SK-N-SH (cell line): ENCODE results near the gene FGF5. TPM values are rescaled to one million over a fixed set of nuclear protein-coding genes. Genes with fewer than 3 reads are reported as not detected.

Source experiments
- CTCF ChIA-PET: fragments of 300-600, 350-600 bp; formaldehyde crosslinking; extraction: SDS; loops from one replicate; lab custom pipeline; 2021; lab: Yijun Ruan, JAX
- POLR2A ChIA-PET: fragments of 350-600 bp; sonication (Branson Sonifier 250); formaldehyde crosslinking; extraction: SDS; loops from one replicate; lab custom pipeline; 2020; ENCODE audit warnings: antibody characterized with exemption, inconsistent platforms; lab: Yijun Ruan, JAX
- DNase-seq: peaks from one replicate; pipeline ENCODE4 v3.0.0; 2012
- H2AFZ ChIP-seq: fragments of 200-600 bp; sonication (generic); 2 replicates; pipeline ENCODE4 v1.8.1; 2016; ENCODE audit warnings: antibody characterized with exemption, mild to moderate bottlenecking, low read depth
- H3F3A ChIP-seq: fragments of 200-600 bp; sonication (generic); replicated peaks from 2 replicates; pipeline ENCODE3; 2016; ENCODE audit warnings: antibody characterized with exemption, mild to moderate bottlenecking; ENCODE audit not compliant: insufficient read depth
- H3K27ac ChIP-seq, 2 experiments: fragments of 200-500 bp in 1 of 2; fragments of 200-600 bp in 1 of 2; sonication (Bioruptor generic) in 1 of 2; sonication (generic), shearing (Covaris generic) in 1 of 2; 2 replicates each; pipeline versions ENCODE4 v1.5.1 to v1.6.1; 2014 to 2016; ENCODE audit warnings: low read depth in 2 of 2, inconsistent platforms in 1 of 2, low read length in 1 of 2, mild to moderate bottlenecking in 1 of 2, mixed read lengths in 1 of 2
- H3K27me3 ChIP-seq: fragments of 200-600 bp; sonication (generic), shearing (Covaris generic); 2 replicates; pipeline ENCODE4 v1.6.1; 2016; ENCODE audit warnings: mixed run types; ENCODE audit not compliant: insufficient read depth
- H3K36me3 ChIP-seq, 2 experiments: fragments of 200-500 bp in 1 of 2; fragments of 200-600 bp in 1 of 2; sonication (Bioruptor generic) in 1 of 2; sonication (generic) in 1 of 2; replicated peaks in 1 of 2; 2 replicates each; pipeline versions ENCODE3 to v1.5.1; 2014 to 2016; ENCODE audit warnings: low read length in 1 of 2, mild to moderate bottlenecking in 1 of 2; ENCODE audit not compliant: insufficient read depth in 2 of 2, control insufficient read depth in 1 of 2
- H3K4me1 ChIP-seq, 2 experiments: fragments of 200-500 bp in 1 of 2; fragments of 200-600 bp in 1 of 2; sonication (Bioruptor generic) in 1 of 2; sonication (generic), shearing (Covaris generic) in 1 of 2; 2 replicates each; pipeline versions ENCODE4 v1.5.1 to v1.6.1; 2014 to 2016; ENCODE audit warnings: low read depth in 1 of 2, low read length in 1 of 2, mixed run types in 1 of 2; ENCODE audit not compliant: insufficient read depth in 2 of 2, control insufficient read depth in 1 of 2
- H3K4me2 ChIP-seq: fragments of 200-600 bp; sonication (generic), shearing (Covaris generic); 2 replicates; pipeline ENCODE4 v1.6.1; 2017; ENCODE audit warnings: mixed run types
- H3K4me3 ChIP-seq, 2 experiments: fragments of 200-500 bp in 1 of 2; fragments of 200-600 bp in 1 of 2; sonication (Bioruptor generic) in 1 of 2; sonication (generic), shearing (Covaris generic) in 1 of 2; 2 replicates each; pipeline versions ENCODE4 v1.5.1 to v1.8.1; 2014 to 2016; ENCODE audit warnings: low read depth in 2 of 2, inconsistent platforms in 1 of 2, low read length in 1 of 2, mild to moderate bottlenecking in 1 of 2, mixed read lengths in 1 of 2, moderate library complexity in 1 of 2
- H3K79me2 ChIP-seq: fragments of 200-600 bp; sonication (generic); 2 replicates; pipeline ENCODE4 v1.8.1; 2017; ENCODE audit warnings: mild to moderate bottlenecking; ENCODE audit not compliant: insufficient read depth
- H3K9ac ChIP-seq: fragments of 200-600 bp; sonication (generic); 2 replicates; pipeline ENCODE4 v1.6.1; 2017; ENCODE audit warnings: mixed run types
- H3K9me2 ChIP-seq: fragments of 200-600 bp; sonication (generic); 2 replicates; pipeline ENCODE4 v1.6.1; 2017; ENCODE audit warnings: mixed run types
- H3K9me3 ChIP-seq: fragments of 200-600 bp; sonication (generic); 2 replicates; pipeline ENCODE4 v1.6.1; 2017; ENCODE audit warnings: mixed run types, mild to moderate bottlenecking, moderate library complexity
- H4K20me1 ChIP-seq: fragments of 200-600 bp; sonication (generic); 2 replicates; pipeline ENCODE4 v1.6.1; 2017; ENCODE audit warnings: mild to moderate bottlenecking, mixed run types; ENCODE audit not compliant: insufficient read depth
- CHD2 ChIP-seq: fragments of 150-350 bp; IDR thresholded peaks from 2 replicates; pipeline ENCODE4 v1.6.1; 2018; ENCODE audit warnings: low read length; ENCODE audit not compliant: partially characterized antibody
- EP300 ChIP-seq, 2 experiments: IDR thresholded peaks; 2 replicates each; pipeline versions ENCODE4 v1.4.0 to v1.6.1; 2012; ENCODE audit warnings: borderline replicate concordance in 1 of 2, low read depth in 1 of 2, low read length in 1 of 2
- EZH2phosphoT487 ChIP-seq: fragments of 200-600 bp; sonication (generic); IDR thresholded peaks from 2 replicates; pipeline ENCODE4 v1.6.1; 2017; ENCODE audit warnings: low read depth, mixed run types, mild to moderate bottlenecking, antibody characterized with exemption, moderate library complexity, borderline replicate concordance
- FOSL2 ChIP-seq: IDR thresholded peaks from 2 replicates; pipeline ENCODE4 v1.4.0; 2012; ENCODE audit warnings: low read depth, mild to moderate bottlenecking, moderate library complexity, borderline replicate concordance
- FOXM1 ChIP-seq: IDR thresholded peaks from 2 replicates; pipeline ENCODE4 v1.4.0; 2012; ENCODE audit warnings: low read depth, mild to moderate bottlenecking
- GABPA ChIP-seq: IDR thresholded peaks from 2 replicates; pipeline ENCODE4 v1.4.0; 2012; ENCODE audit warnings: low read depth, mild to moderate bottlenecking
- JUND ChIP-seq: IDR thresholded peaks from 2 replicates; pipeline ENCODE4 v1.4.0; 2012
- NFIC ChIP-seq: IDR thresholded peaks from 2 replicates; pipeline ENCODE4 v1.4.0; 2012; ENCODE audit warnings: borderline replicate concordance
- NRF1 ChIP-seq: IDR thresholded peaks from 2 replicates; pipeline ENCODE4 v1.6.1; 2012; ENCODE audit warnings: low read depth, mild to moderate bottlenecking, low read length
- RCOR1 ChIP-seq: fragments of 150-350 bp; IDR thresholded peaks from 2 replicates; pipeline ENCODE4 v1.6.1; 2017; ENCODE audit warnings: antibody characterized with exemption, low read length
- RFX5 ChIP-seq: IDR thresholded peaks from 2 replicates; pipeline ENCODE4 v1.6.1; 2012; ENCODE audit warnings: mild to moderate bottlenecking, improper control_type of control experiment, low read length
- SMC3 ChIP-seq: IDR thresholded peaks from 2 replicates; pipeline ENCODE4 v1.6.1; 2012; ENCODE audit warnings: low read depth, low read length, improper control_type of control experiment
- TCF12 ChIP-seq: IDR thresholded peaks from 2 replicates; pipeline ENCODE4 v1.4.0; 2012
- TEAD4 ChIP-seq: IDR thresholded peaks from 2 replicates; pipeline ENCODE4 v1.4.0; 2012; ENCODE audit warnings: mild to moderate bottlenecking, borderline replicate concordance; ENCODE audit not compliant: insufficient read depth
- YY1 ChIP-seq: IDR thresholded peaks from 2 replicates; pipeline ENCODE4 v1.4.0; 2012; ENCODE audit warnings: low read depth, mild to moderate bottlenecking
- WGBS: methylation state at CpG from one replicate; pipeline ENCODE4 v1.1.6; 2017; ENCODE audit warnings: low lambda C conversion rate; 5-methylcytosine and 5-hydroxymethylcytosine counted together
- polyA plus RNA-seq, 3 experiments: library from polyadenylated mRNA; depleted of rRNA; stranded (reverse); fragments of >200 nt; gene quantifications; 2 replicates each; pipeline ENCODE4 v1.2.3, GENCODE V29; 2012
- TF ChIP-seq, protein P1 (sequence below): IDR thresholded peaks from 2 replicates; pipeline ENCODE4; 2012
- TF ChIP-seq, protein P2 (sequence below): fragments of 150-350 bp; IDR thresholded peaks from 2 replicates; pipeline ENCODE4 v1.6.1; 2016; ENCODE audit warnings: mild to moderate bottlenecking, low read depth, low read length
- TF ChIP-seq, protein P3 (sequence below): IDR thresholded peaks from 2 replicates; pipeline ENCODE4 v1.4.0; 2012; ENCODE audit warnings: low read depth, borderline replicate concordance
- TF ChIP-seq, protein P4 (sequence below): IDR thresholded peaks from 2 replicates; pipeline ENCODE4 v1.6.1; 2012; ENCODE audit warnings: mild to moderate bottlenecking, low read depth, low read length, moderate library complexity
- TF ChIP-seq, protein P5 (sequence below): IDR thresholded peaks from 2 replicates; pipeline ENCODE4 v1.4.0; 2012; ENCODE audit warnings: low read depth
- TF ChIP-seq, protein P6 (sequence below): IDR thresholded peaks from 2 replicates; pipeline ENCODE4 v1.4.0; 2012; ENCODE audit warnings: low read depth, borderline replicate concordance

The FGF5 gene
- polyA plus RNA-seq, 1 of the 3 experiments (the other 2 are of a cell fraction) = 17.7 TPM

DNA sequence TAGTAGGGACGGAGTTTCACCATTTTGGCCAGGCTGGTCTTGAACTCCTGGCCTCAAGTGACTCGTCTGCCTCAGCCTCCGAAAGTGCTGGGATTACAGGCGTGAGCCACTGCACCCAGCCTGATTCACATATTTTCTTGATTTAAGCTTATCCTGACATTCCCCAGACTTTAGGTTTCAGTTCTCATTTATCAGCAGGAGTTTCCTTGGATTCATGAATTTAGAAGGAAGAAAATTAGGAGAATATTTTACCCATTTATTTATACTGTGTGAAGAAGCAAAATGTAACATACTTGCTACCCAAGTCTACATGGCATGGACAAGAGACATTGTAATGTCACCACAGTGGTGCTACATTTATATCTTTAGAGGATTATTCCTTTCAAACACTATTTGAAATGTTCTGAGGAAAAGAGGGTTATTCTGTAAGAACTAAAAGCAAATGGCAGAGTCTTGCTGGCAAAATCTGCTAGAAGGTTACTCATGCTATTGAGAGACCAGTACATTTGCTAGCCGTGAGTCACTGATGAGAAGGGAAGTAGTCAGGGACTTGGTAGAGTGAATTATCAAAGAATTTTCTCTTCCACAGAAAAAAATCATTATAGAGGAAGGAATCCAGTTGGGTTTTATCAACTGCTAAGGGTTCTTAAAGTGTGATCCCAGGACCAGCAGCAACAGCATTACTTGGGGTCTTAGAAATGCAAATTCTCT is 43.0 kb downstream of the FGF5 start:
- Histone ChIP-seq H3F3A (peaks cover 64% of the 10 kb centered on the region), H3K9me2 (no peaks in the 10 kb centered on the region), H3K9me3 (no peaks in the 10 kb centered on the region), H4K20me1 (no peaks in the 10 kb centered on the region), H2AFZ (peak overlapping the region; percentile 33; the same call in 1 of the 2 replicates), H3K4me2 (peak overlapping the region; percentile 68), H3K27me3 (no peaks in the 10 kb centered on the region), H3K36me3 (no peaks in the 10 kb centered on the region), H3K4me3 (peak overlapping the region in 1 of 2 experiments; percentile 22; a peak in 1 of 4 replicates), H3K79me2 (peaks cover 8% of the 10 kb centered on the region; the same call in 1 of the 2 replicates), H3K4me1 (peaks cover 5 to 38% of the 10 kb centered on the region in 2 experiments), H3K9ac (peak overlapping the region; percentile 63), H3K27ac (peak overlapping the region; percentile 72 to 98)
- CTCF ChIA-PET = interaction anchor here (1.3 to 1.9 kb wide), 2 partner anchors 25 to 27 kb away, joined by 4 to 8 read pairs; partner anchors contain the start of gene CFAP299
- POLR2A ChIA-PET = no interaction called here
- no peak for DNase-seq
- 15% methylated on average over 5 of the region's 5 CpGs for WGBS
- TF ChIP-seq, protein P1, sequence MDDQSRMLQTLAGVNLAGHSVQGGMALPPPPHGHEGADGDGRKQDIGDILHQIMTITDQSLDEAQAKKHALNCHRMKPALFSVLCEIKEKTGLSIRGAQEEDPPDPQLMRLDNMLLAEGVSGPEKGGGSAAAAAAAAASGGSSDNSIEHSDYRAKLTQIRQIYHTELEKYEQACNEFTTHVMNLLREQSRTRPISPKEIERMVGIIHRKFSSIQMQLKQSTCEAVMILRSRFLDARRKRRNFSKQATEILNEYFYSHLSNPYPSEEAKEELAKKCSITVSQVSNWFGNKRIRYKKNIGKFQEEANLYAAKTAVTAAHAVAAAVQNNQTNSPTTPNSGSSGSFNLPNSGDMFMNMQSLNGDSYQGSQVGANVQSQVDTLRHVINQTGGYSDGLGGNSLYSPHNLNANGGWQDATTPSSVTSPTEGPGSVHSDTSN = peak; percentile 50
- TF ChIP-seq RCOR1 (no peak), RFX5 (no peak), FOXM1 (0 out of 2 replicates have a peak, but pooled peaks have one; percentile 44), EP300 (IDR thresholded peaks at IDR 0.05; ENCODE audit: borderline replicate concordance in 1 of 2, low read depth in 1 of 2, low read length in 1 of 2) (peak in 1 of 2 experiments; percentile 64; a peak in 2 of 4 replicates), TEAD4 (0 out of 2 replicates have a peak, but pooled peaks have one; percentile 48), GABPA (no peak), CHD2 (no peak), NRF1 (no peak), JUND (peak; percentile 84), EZH2phosphoT487 (no peak), SMC3 (no peak), NFIC (peak; percentile 48), FOSL2 (peak; percentile 96), YY1 (peak; percentile 61; the same call in 1 of the 2 replicates), TCF12 (peak; percentile 65)
- TF ChIP-seq, protein P2, sequence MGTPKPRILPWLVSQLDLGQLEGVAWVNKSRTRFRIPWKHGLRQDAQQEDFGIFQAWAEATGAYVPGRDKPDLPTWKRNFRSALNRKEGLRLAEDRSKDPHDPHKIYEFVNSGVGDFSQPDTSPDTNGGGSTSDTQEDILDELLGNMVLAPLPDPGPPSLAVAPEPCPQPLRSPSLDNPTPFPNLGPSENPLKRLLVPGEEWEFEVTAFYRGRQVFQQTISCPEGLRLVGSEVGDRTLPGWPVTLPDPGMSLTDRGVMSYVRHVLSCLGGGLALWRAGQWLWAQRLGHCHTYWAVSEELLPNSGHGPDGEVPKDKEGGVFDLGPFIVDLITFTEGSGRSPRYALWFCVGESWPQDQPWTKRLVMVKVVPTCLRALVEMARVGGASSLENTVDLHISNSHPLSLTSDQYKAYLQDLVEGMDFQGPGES = no peak
- TF ChIP-seq, protein P3, sequence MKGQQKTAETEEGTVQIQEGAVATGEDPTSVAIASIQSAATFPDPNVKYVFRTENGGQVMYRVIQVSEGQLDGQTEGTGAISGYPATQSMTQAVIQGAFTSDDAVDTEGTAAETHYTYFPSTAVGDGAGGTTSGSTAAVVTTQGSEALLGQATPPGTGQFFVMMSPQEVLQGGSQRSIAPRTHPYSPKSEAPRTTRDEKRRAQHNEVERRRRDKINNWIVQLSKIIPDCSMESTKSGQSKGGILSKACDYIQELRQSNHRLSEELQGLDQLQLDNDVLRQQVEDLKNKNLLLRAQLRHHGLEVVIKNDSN = no peak
- TF ChIP-seq, protein P4, sequence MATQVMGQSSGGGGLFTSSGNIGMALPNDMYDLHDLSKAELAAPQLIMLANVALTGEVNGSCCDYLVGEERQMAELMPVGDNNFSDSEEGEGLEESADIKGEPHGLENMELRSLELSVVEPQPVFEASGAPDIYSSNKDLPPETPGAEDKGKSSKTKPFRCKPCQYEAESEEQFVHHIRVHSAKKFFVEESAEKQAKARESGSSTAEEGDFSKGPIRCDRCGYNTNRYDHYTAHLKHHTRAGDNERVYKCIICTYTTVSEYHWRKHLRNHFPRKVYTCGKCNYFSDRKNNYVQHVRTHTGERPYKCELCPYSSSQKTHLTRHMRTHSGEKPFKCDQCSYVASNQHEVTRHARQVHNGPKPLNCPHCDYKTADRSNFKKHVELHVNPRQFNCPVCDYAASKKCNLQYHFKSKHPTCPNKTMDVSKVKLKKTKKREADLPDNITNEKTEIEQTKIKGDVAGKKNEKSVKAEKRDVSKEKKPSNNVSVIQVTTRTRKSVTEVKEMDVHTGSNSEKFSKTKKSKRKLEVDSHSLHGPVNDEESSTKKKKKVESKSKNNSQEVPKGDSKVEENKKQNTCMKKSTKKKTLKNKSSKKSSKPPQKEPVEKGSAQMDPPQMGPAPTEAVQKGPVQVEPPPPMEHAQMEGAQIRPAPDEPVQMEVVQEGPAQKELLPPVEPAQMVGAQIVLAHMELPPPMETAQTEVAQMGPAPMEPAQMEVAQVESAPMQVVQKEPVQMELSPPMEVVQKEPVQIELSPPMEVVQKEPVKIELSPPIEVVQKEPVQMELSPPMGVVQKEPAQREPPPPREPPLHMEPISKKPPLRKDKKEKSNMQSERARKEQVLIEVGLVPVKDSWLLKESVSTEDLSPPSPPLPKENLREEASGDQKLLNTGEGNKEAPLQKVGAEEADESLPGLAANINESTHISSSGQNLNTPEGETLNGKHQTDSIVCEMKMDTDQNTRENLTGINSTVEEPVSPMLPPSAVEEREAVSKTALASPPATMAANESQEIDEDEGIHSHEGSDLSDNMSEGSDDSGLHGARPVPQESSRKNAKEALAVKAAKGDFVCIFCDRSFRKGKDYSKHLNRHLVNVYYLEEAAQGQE = no peak
- TF ChIP-seq, protein P5, sequence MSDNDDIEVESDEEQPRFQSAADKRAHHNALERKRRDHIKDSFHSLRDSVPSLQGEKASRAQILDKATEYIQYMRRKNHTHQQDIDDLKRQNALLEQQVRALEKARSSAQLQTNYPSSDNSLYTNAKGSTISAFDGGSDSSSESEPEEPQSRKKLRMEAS = peak; percentile 6; the same call in 1 of the 2 replicates
- TF ChIP-seq, protein P6, sequence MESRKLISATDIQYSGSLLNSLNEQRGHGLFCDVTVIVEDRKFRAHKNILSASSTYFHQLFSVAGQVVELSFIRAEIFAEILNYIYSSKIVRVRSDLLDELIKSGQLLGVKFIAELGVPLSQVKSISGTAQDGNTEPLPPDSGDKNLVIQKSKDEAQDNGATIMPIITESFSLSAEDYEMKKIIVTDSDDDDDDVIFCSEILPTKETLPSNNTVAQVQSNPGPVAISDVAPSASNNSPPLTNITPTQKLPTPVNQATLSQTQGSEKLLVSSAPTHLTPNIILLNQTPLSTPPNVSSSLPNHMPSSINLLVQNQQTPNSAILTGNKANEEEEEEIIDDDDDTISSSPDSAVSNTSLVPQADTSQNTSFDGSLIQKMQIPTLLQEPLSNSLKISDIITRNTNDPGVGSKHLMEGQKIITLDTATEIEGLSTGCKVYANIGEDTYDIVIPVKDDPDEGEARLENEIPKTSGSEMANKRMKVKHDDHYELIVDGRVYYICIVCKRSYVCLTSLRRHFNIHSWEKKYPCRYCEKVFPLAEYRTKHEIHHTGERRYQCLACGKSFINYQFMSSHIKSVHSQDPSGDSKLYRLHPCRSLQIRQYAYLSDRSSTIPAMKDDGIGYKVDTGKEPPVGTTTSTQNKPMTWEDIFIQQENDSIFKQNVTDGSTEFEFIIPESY = no peak
